Endothelial cell of umbilical vein (primary cell): ENCODE results near the gene CACTIN. TPM values are rescaled to one million over a fixed set of nuclear protein-coding genes. Genes with fewer than 3 reads are reported as not detected.
A peak's percentile ranks its signal among the peaks of the same experiment; 100 is the strongest.

Source experiments
- BruUV-seq: library from RNA; stranded (reverse); fragments of 400-500 nt; replicated peaks from 2 replicates; lab custom pipeline; 2021; lab: Mats Ljungman, UMichigan
- CTCF ChIA-PET: fragments of 300-600, 350-600 bp; sonication (Branson Sonifier 250); formaldehyde crosslinking; loops from one replicate; lab custom pipeline; 2021; ENCODE audit warnings: antibody characterized with exemption, inconsistent platforms; lab: Charles Lee
- POLR2A ChIA-PET: fragments of 300-600, 350-600 bp; sonication (Branson Sonifier 250); formaldehyde crosslinking; loops from one replicate; lab custom pipeline; 2021; ENCODE audit warnings: antibody characterized with exemption, inconsistent platforms; lab: Charles Lee
- DNase-seq: peaks from one replicate; pipeline ENCODE4 v3.0.0-alpha.2; 2011; ENCODE audit warnings: low read depth, low spot score
- FAIRE-seq: peaks from 2 replicates; lab custom pipeline; 2011; peaks lifted over from hg19 to GRCh38; lab: Jason Lieb, UNC
- H2AFZ ChIP-seq: 2 replicates; pipeline ENCODE4 v1.6.0; 2012; ENCODE audit warnings: low read depth, low read length, control low read depth, inconsistent platforms
- H3K27ac ChIP-seq: 2 replicates; pipeline ENCODE4 v1.5.1; 2011; ENCODE audit warnings: low read depth, mild to moderate bottlenecking, control low read depth, low read length, moderate library complexity; ENCODE audit not compliant: insufficient read depth
- H3K27me3 ChIP-seq, 2 experiments: 2 replicates each; pipeline versions ENCODE4 v1.6.0 to v1.6.1; 2011; ENCODE audit warnings: low read length in 2 of 2, mixed read lengths in 1 of 2; ENCODE audit not compliant: control insufficient read depth in 2 of 2, insufficient read depth in 2 of 2
- H3K36me3 ChIP-seq, 2 experiments: 2 replicates in 1 of 2; 3 replicates in 1 of 2; pipeline ENCODE4 v1.5.1; 2011; ENCODE audit warnings: low read length in 2 of 2, mild to moderate bottlenecking in 1 of 2, moderate library complexity in 1 of 2; ENCODE audit not compliant: control insufficient read depth in 2 of 2, insufficient read depth in 2 of 2; ENCODE audit errors: extremely low read depth in 1 of 2
- H3K4me1 ChIP-seq: 3 replicates; pipeline ENCODE4 v1.5.1; 2011; ENCODE audit warnings: mild to moderate bottlenecking, low read length; ENCODE audit not compliant: control insufficient read depth, insufficient read depth; ENCODE audit errors: extremely low read depth
- H3K4me2 ChIP-seq: 2 replicates; pipeline ENCODE4 v1.6.1; 2011; ENCODE audit warnings: low read length, control low read depth, mixed read lengths; ENCODE audit not compliant: insufficient read depth
- H3K4me3 ChIP-seq, 3 experiments: fragments of 200-600 bp in 1 of 3; sonication (generic), shearing (Covaris generic) in 1 of 3; replicated peaks in 1 of 3; 2 replicates each; pipeline ENCODE4 v1.5.1; 2011 to 2016; ENCODE audit warnings: control low read depth in 3 of 3, low read length in 3 of 3, mild to moderate bottlenecking in 2 of 3, inconsistent platforms in 1 of 3, low read depth in 1 of 3, moderate library complexity in 1 of 3; ENCODE audit not compliant: insufficient read depth in 1 of 3
- H3K79me2 ChIP-seq: 2 replicates; pipeline ENCODE4 v1.6.0; 2012; ENCODE audit warnings: low read length, inconsistent platforms; ENCODE audit not compliant: control insufficient read depth, insufficient read depth
- H3K9ac ChIP-seq: replicated peaks from 2 replicates; pipeline ENCODE3; 2011; ENCODE audit warnings: low read length, control low read depth; ENCODE audit not compliant: insufficient read depth; ENCODE audit errors: extremely low read depth
- H3K9me1 ChIP-seq: replicated peaks from 3 replicates; pipeline ENCODE4 v1.6.0; 2011; ENCODE audit warnings: mild to moderate bottlenecking, low read length; ENCODE audit not compliant: control insufficient read depth, insufficient read depth; ENCODE audit errors: extremely low read depth
- H3K9me3 ChIP-seq: replicated peaks from 2 replicates; pipeline ENCODE4 v1.5.1; 2012; ENCODE audit warnings: low read length, inconsistent platforms; ENCODE audit not compliant: control insufficient read depth, insufficient read depth
- H4K20me1 ChIP-seq: replicated peaks from 2 replicates; pipeline ENCODE3; 2011; ENCODE audit warnings: mild to moderate bottlenecking, low read length; ENCODE audit not compliant: control insufficient read depth, insufficient read depth; ENCODE audit errors: extremely low read depth
- EZH2 ChIP-seq: IDR thresholded peaks from 2 replicates; pipeline ENCODE4 v1.6.1; 2012; ENCODE audit warnings: borderline replicate concordance, low read depth, mild to moderate bottlenecking, moderate library complexity, low read length, inconsistent platforms; ENCODE audit not compliant: severe bottlenecking
- FOS ChIP-seq: IDR thresholded peaks from 2 replicates; pipeline ENCODE4 v1.6.1; 2011; ENCODE audit warnings: mild to moderate bottlenecking, low read length, moderate library complexity, borderline replicate concordance; ENCODE audit not compliant: insufficient read depth
- GATA2 ChIP-seq: IDR thresholded peaks from 2 replicates; pipeline ENCODE4 v1.7.0; 2011; ENCODE audit warnings: low read depth, mild to moderate bottlenecking, moderate library complexity, mixed read lengths, low read length; ENCODE audit not compliant: insufficient read length, insufficient read depth
- JUN ChIP-seq: IDR thresholded peaks from 2 replicates; pipeline ENCODE4 v1.6.1; 2011; ENCODE audit warnings: borderline replicate concordance, low read depth; ENCODE audit not compliant: insufficient read length, insufficient read depth
- MAX ChIP-seq: IDR thresholded peaks from 2 replicates; pipeline ENCODE4 v1.6.1; 2011; ENCODE audit not compliant: insufficient read depth, insufficient read length
- MYC ChIP-seq: IDR thresholded peaks from one replicate; pipeline ENCODE4 v1.6.1; 2011; ENCODE audit warnings: mild to moderate bottlenecking, low read depth, low read length
- POLR2A ChIP-seq: IDR thresholded peaks from 2 replicates; pipeline ENCODE4 v1.6.1; 2012; ENCODE audit warnings: low read depth, mild to moderate bottlenecking, control low read depth, low read length
- POLR2AphosphoS5 ChIP-seq: IDR thresholded peaks from 2 replicates; pipeline ENCODE4 v1.6.1; 2012; ENCODE audit warnings: low read depth, mild to moderate bottlenecking, control low read depth, low read length, moderate library complexity; ENCODE audit not compliant: insufficient read depth
- dilution Hi-C: fragments of 300-500 bp; cut with MboI; formaldehyde crosslinking; loops from one replicate; pipeline ENCODE4 v1.15.0; 2019; ENCODE audit warnings: low sequenced_read_pairs; ENCODE audit not compliant: extremely low pct_ligation_motif_present
- intact Hi-C: fragments of 100-400 bp; cut with micrococcal nuclease; formaldehyde crosslinking; loops from one replicate; pipeline ENCODE4 v1.10.0; 2022
- polyA plus RNA-seq, 4 experiments: library from polyadenylated mRNA; depleted of rRNA in 3 of 4; stranded (reverse) in 3 of 4; unstranded in 1 of 4; fragments of >200 nt; gene quantifications; 2 replicates each; pipeline versions ENCODE4 v1.2.1 to v1.2.3, GENCODE V29; 2011 to 2012; ENCODE audit warnings: missing spikeins in 1 of 4
- total RNA-seq: library from RNA; stranded (reverse); gene quantifications from 2 replicates; pipeline ENCODE4 v1.2.3, GENCODE V29; 2021
- TF ChIP-seq, protein P1 (sequence below), 2 donors: IDR thresholded peaks; 1 replicate in 1 of 2; 2 replicates in 1 of 2; pipeline ENCODE4 v1.5.1; 2011; ENCODE audit warnings: low read length in 2 of 2, mild to moderate bottlenecking in 2 of 2, moderate library complexity in 2 of 2, control low read depth in 1 of 2, inconsistent platforms in 1 of 2, low read depth in 1 of 2; ENCODE audit not compliant: insufficient read depth in 1 of 2; ENCODE audit errors: extremely low read depth in 1 of 2

CACTIN gene
- total and polyA plus RNA-seq, 2 donors (not counting 3 experiments of a cell fraction or from before 2014, with no cell fraction given), result 29.7 to 36.1 TPM

DNA sequence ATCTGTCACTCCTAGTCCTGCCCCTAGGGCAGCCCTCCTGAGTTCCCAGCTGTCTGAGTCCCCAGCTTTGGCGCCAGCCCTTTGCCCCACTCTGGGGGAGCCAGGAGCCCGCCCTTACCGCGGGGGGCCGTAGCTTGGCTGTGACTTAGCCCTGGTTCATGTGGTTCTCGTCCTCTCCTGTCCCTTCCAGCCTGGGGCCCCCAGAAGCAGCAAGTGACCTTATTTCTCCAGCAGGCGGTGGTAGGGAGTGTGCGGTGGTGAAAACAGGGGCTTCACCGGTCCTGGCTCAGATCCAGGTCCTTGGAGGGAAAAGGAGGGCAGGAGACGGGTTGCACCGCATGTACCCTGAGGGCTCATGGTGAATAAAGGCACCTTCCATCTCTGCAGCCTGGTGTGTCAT, 33.4 kb downstream of the CACTIN start:
- no peaks in the 10 kb centered on the region for H3K9me1 ChIP-seq
- H3K27ac ChIP-seq, result no peak overlapping the region
- BruUV-seq, result no TSS peak
- H3K27me3 ChIP-seq, result peaks cover 0 to 2% of the 10 kb centered on the region in 2 experiments
- H3K36me3 ChIP-seq, result no peaks in the 10 kb centered on the region
- dilution Hi-C loops (no loop called here), intact Hi-C loops (no loop called here)
- H2AFZ ChIP-seq, result no peak overlapping the region
- no peak overlapping the region for H3K9ac ChIP-seq
- H3K79me2 ChIP-seq, result no peaks in the 10 kb centered on the region
- no peak for FAIRE-seq
- H4K20me1 ChIP-seq, result no peaks in the 10 kb centered on the region
- H3K4me1 ChIP-seq, result no peaks in the 10 kb centered on the region
- CTCF ChIA-PET, result no interaction called here
- H3K4me2 ChIP-seq, result no peak overlapping the region
- no peak for DNase-seq
- H3K4me3 ChIP-seq, result no peak overlapping the region
- H3K9me3 ChIP-seq, result no peaks in the 10 kb centered on the region
- POLR2A ChIA-PET, result no interaction called here
- TF ChIP-seq, protein P1, sequence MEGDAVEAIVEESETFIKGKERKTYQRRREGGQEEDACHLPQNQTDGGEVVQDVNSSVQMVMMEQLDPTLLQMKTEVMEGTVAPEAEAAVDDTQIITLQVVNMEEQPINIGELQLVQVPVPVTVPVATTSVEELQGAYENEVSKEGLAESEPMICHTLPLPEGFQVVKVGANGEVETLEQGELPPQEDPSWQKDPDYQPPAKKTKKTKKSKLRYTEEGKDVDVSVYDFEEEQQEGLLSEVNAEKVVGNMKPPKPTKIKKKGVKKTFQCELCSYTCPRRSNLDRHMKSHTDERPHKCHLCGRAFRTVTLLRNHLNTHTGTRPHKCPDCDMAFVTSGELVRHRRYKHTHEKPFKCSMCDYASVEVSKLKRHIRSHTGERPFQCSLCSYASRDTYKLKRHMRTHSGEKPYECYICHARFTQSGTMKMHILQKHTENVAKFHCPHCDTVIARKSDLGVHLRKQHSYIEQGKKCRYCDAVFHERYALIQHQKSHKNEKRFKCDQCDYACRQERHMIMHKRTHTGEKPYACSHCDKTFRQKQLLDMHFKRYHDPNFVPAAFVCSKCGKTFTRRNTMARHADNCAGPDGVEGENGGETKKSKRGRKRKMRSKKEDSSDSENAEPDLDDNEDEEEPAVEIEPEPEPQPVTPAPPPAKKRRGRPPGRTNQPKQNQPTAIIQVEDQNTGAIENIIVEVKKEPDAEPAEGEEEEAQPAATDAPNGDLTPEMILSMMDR (IDR thresholded peaks at IDR 0.05; ENCODE audit: extremely low read depth in 1 of 2, insufficient read depth in 1 of 2, low read depth in 1 of 2, low read length in 2 of 2), result peak in 1 of 2 donors; percentile 7
- no peak for TF ChIP-seq MYC

DNA sequence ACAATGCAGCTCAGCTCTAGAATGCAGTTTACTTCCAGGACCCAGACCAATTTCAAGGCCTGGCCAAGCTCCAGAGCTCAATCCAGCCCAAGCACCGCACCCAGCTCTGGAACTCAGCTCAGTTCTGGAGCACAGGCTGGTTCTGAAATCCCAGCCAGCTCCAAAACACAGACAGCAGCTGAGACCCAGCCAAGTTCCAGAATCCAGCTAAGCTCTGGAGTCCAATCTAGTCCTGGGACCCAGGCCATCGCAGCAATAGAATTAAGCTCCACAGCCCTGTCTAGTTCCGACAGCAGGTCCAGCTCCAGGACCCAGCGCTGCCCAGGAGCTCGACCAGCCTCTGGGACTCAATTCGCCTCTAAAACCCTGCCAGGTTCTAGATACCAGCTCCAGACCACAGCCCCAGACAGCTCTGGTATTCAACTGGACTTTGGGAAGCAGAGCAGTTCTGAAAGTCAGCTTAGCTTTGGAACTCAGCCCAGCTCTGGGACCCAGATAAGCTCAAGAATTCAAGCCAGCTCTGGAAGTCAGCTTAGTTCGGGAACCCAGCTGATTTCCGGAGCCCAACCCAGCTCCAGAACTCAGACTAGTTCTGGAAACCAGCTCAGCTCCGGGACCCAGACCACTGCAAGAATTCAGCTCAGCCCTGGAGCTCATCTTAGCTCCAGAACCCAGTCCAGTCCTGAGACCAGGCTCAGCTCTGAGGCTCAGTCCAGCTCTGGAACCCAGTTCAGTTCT, 34.5 kb downstream of the CACTIN start:
- ChIA-PET POLR2A (no interaction called here), CTCF (interaction anchor here (0.9 to 2.2 kb wide), 11 partner anchors 8 to 316 kb away, joined by 3 to 10 read pairs (median 4); no protein-coding TSS in a partner anchor)
- intact Hi-C loops, result no loop called here
- Histone ChIP-seq H3K27ac (no peak overlapping the region), H3K4me1 (no peaks in the 10 kb centered on the region), H3K27me3 (peaks cover 0 to 2% of the 10 kb centered on the region in 2 experiments), H3K9ac (no peak overlapping the region), H3K9me3 (no peaks in the 10 kb centered on the region), H3K4me3 (no peak overlapping the region), H2AFZ (no peak overlapping the region), H4K20me1 (no peaks in the 10 kb centered on the region), H3K36me3 (no peaks in the 10 kb centered on the region), H3K79me2 (no peaks in the 10 kb centered on the region), H3K9me1 (no peaks in the 10 kb centered on the region), H3K4me2 (no peak overlapping the region)
- TF ChIP-seq POLR2A, result no peak
- TF ChIP-seq JUN, result no peak
- TF ChIP-seq FOS, result no peak
- no peak for TF ChIP-seq MYC
- no peak for TF ChIP-seq GATA2
- TF ChIP-seq EZH2, result no peak
- no peak for TF ChIP-seq MAX
- no peak for TF ChIP-seq POLR2AphosphoS5
- TF ChIP-seq, protein P1 (IDR thresholded peaks at IDR 0.05; ENCODE audit: extremely low read depth in 1 of 2, insufficient read depth in 1 of 2, low read depth in 1 of 2, low read length in 2 of 2), result no peak
- no TSS peak for BruUV-seq
- no peak for DNase-seq
- FAIRE-seq, result no peak
- dilution Hi-C loops, result no loop called here
